Measurements from ENCODE around the gene KRTAP24-1.

KRTAP24-1 gene

DNA sequence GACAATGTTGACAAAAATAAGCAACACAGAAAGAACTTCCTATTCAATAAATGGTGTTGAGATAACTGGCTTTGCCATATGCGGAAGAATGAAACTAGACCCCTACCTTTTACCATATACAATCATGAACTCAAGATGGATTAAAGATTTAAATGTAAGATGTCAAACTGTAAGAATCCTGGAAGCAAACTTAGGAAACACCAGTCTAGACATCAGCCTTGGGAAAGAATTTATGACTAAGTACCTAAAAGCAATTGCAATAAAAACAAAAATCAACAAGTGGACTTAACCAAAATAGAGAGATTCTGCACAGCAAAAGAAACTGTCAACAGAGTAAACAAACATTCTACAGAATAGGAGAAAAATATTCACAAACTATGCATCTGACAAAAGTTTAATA, 50.7 kb downstream of the KRTAP24-1 start:
- TF ChIP-seq, protein P1, sequence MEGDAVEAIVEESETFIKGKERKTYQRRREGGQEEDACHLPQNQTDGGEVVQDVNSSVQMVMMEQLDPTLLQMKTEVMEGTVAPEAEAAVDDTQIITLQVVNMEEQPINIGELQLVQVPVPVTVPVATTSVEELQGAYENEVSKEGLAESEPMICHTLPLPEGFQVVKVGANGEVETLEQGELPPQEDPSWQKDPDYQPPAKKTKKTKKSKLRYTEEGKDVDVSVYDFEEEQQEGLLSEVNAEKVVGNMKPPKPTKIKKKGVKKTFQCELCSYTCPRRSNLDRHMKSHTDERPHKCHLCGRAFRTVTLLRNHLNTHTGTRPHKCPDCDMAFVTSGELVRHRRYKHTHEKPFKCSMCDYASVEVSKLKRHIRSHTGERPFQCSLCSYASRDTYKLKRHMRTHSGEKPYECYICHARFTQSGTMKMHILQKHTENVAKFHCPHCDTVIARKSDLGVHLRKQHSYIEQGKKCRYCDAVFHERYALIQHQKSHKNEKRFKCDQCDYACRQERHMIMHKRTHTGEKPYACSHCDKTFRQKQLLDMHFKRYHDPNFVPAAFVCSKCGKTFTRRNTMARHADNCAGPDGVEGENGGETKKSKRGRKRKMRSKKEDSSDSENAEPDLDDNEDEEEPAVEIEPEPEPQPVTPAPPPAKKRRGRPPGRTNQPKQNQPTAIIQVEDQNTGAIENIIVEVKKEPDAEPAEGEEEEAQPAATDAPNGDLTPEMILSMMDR (IDR thresholded peaks at IDR 0.05; ENCODE audit: low read depth, low read length, missing control alignments), result no peak
- no peak overlapping the region for H3K4me3 ChIP-seq (ENCODE audit: low read depth, low read length)
- in situ Hi-C loops (cut with HindIII; ENCODE audit: low sequenced_read_pairs), result no loop called here
- DNase-seq (ENCODE audit: low read depth), result no peak
